ENCODE data around the gene TEDC2. TPM values are rescaled to one million over a fixed set of nuclear protein-coding genes. Genes with fewer than 3 reads are reported as not detected.
A peak's percentile ranks its signal among the peaks of the same experiment; 100 is the strongest.
"Not testable (repeated sequence)": the region's sequence is repeated elsewhere in the genome, so short reads cannot be mapped to it uniquely, and the experiment has no call there.

The TEDC2 gene
- total RNA-seq, 1 donor from 2014 or later: 3.1 TPM

GRCh38 chr16:2438121-2438520 is 21.8 kb upstream of the TEDC2 start:
- ATAC-seq: no peak

- peak; percentile 33 for ATAC-seq
Measured at GRCh38 chr16:2439598-2439997, 20.3 kb upstream of the TEDC2 start.

- ATAC-seq: not testable (repeated sequence)
Measured at GRCh38 chr16:2441143-2441804, 18.6 kb upstream of the TEDC2 start.

- no peak for ATAC-seq
Measured at GRCh38 chr16:2443555-2443954, 16.4 kb upstream of the TEDC2 start.

- no peak for ATAC-seq
Measured at GRCh38 chr16:2447920-2448583, 11.9 kb upstream of the TEDC2 start.

- no peak for ATAC-seq
Measured at GRCh38 chr16:2449118-2449517, 10.8 kb upstream of the TEDC2 start.

GRCh38 chr16:2450535-2450934 is 9.4 kb upstream of the TEDC2 start:
- ATAC-seq: no peak

GRCh38 chr16:2450975-2451381 is 8.9 kb upstream of the TEDC2 start:
- ATAC-seq: no peak

GRCh38 chr16:2451851-2452320 is 8.0 kb upstream of the TEDC2 start:
- ATAC-seq: no peak

- ATAC-seq: no peak
Measured at GRCh38 chr16:2452650-2453049, 7.3 kb upstream of the TEDC2 start.

- no peak for ATAC-seq
Measured at GRCh38 chr16:2455081-2455845, 4.6 kb upstream of the TEDC2 start.

- no peak for ATAC-seq
Measured at GRCh38 chr16:2456551-2457153, 3.3 kb upstream of the TEDC2 start.

- no peak for ATAC-seq
Measured at GRCh38 chr16:2457267-2457666, 2.6 kb upstream of the TEDC2 start.

- no peak for ATAC-seq
Measured at GRCh38 chr16:2457946-2458345, 2.0 kb upstream of the TEDC2 start.

GRCh38 chr16:2458887-2459646 is 842 bp upstream of the TEDC2 start:
- no peak for ATAC-seq

- peak; percentile 1 for ATAC-seq
Measured at GRCh38 chr16:2460391-2460713, 443 bp downstream of the TEDC2 start.

- no peak for ATAC-seq
Measured at GRCh38 chr16:2460916-2461315, 1.0 kb downstream of the TEDC2 start.

- no peak for ATAC-seq
Measured at GRCh38 chr16:2462031-2462866, 2.3 kb downstream of the TEDC2 start.

GRCh38 chr16:2464333-2464732 is 4.4 kb downstream of the TEDC2 start:
- ATAC-seq: no peak

- ATAC-seq: no peak
Measured at GRCh38 chr16:2465653-2466415, 5.9 kb downstream of the TEDC2 start.

All from esophagus mucosa (tissue), 1 donor.